Psoas muscle (tissue), 8 donors: ENCODE measurements around the gene LRRC46. TPM values are rescaled to one million over a fixed set of nuclear protein-coding genes. Genes with fewer than 3 reads are reported as not detected.

Experiments used
- ATAC-seq, 4 donors: fragments of 200-7000 bp; cut with Tn5 transposase; one replicate each; pipeline ENCODE4 v1.9.1; 2020; ENCODE audit warnings: moderate library complexity in 3 of 4, mild to moderate bottlenecking in 2 of 4
- DNase-seq, 2 donors: peaks; one replicate each; pipeline ENCODE4 v3.0.0-alpha.2; 2020
- H3K27ac ChIP-seq: fragments of 200-600 bp; one replicate; pipeline ENCODE4 v1.8.0; 2022
- H3K27me3 ChIP-seq, 3 donors: fragments of 200-600 bp in 1 of 3; one replicate each; pipeline versions ENCODE4 v1.6.1 to v1.8.0; 2013 to 2022; ENCODE audit warnings: low read length in 2 of 3, mild to moderate bottlenecking in 2 of 3, moderate library complexity in 1 of 3; ENCODE audit not compliant: insufficient read depth in 3 of 3
- H3K36me3 ChIP-seq, 2 donors: fragments of 200-600 bp in 1 of 2; one replicate each; pipeline versions ENCODE4 v1.6.1 to v1.8.0; 2013 to 2022; ENCODE audit warnings: low read depth in 1 of 2, mild to moderate bottlenecking in 1 of 2, moderate library complexity in 1 of 2; ENCODE audit not compliant: insufficient read depth in 1 of 2
- H3K4me1 ChIP-seq: fragments of 200-600 bp; one replicate; pipeline ENCODE4 v1.8.0; 2022
- H3K4me3 ChIP-seq: fragments of 200-600 bp; one replicate; pipeline ENCODE4 v1.8.0; 2022; ENCODE audit warnings: mild to moderate bottlenecking
- H3K9me3 ChIP-seq: fragments of 200-600 bp; one replicate; pipeline ENCODE4 v1.8.0; 2022
- CTCF ChIP-seq: fragments of 200-600 bp; IDR thresholded peaks from one replicate; pipeline ENCODE4 v1.8.0; 2022; ENCODE audit warnings: antibody characterized with exemption
- WGBS, 3 donors: extraction: QIAGEN DNeasy Blood & Tissue Kit; methylation state at CpG; one replicate each; pipeline versions ENCODE4 v1.1.6 to v1.1.7; 2013; 5-methylcytosine and 5-hydroxymethylcytosine counted together
- intact Hi-C, 2 donors: fragments of 100-400 bp; cut with DNase I; formaldehyde crosslinking; loops; one replicate each; pipeline versions ENCODE4 v1.11.0 to v1.14.2; 2022
- polyA plus RNA-seq, 3 donors: library from polyadenylated mRNA; stranded (reverse); fragments of 200-250 nt; gene quantifications; one replicate each; pipeline ENCODE4 v1.2.3, GENCODE V29; 2013
- total RNA-seq, 4 donors: library from RNA; stranded (reverse); fragmentation: NEBNext Ultra II Directional in 2 of 4; extraction: Animal tissue kit (Norgen Biotek cat#: 25700) in 2 of 4; gene quantifications; one replicate each; pipeline versions ENCODE4 v1.2.1 to v1.2.4, GENCODE V29; 2021 to 2023
- donor health status: healthy with polysubstance abuse.
- donor health status: DM: no; HTN: no; CAD: no; lungs with moderate emphysema.
- donor health status: Bipolar disorder and iron deficiency.
- donor health status: healthy.
- donor health status: DM: yes; HTN: yes; CAD: no.
- donor health status: DM: no; HTN: no; CAD: no.
- donor health status: DM: no; HTN: no; CAD: no.
- donor health status: DM: yes; HTN: yes; CAD: no.

The LRRC46 gene
- total and polyA plus RNA-seq, 7 donors = 0.08 to 0.54 (median 0.22) TPM; not detected in 2

- no peak overlapping the region for H3K4me3 ChIP-seq
- no peaks in the 10 kb centered on the region for H3K9me3 ChIP-seq
- no peak for DNase-seq
- ATAC-seq = no peak
- intact Hi-C loops = no loop called here
- peaks cover 0 to 73% (median 18%) of the 10 kb centered on the region in 3 donors for H3K27me3 ChIP-seq
- 77 to 83% (median 82%) methylated on average over 11 of the region's 11 CpGs for WGBS, 3 donors
- no peak for TF ChIP-seq CTCF
- no peak overlapping the region for H3K27ac ChIP-seq
- no peaks in the 10 kb centered on the region for H3K4me1 ChIP-seq
- H3K36me3 ChIP-seq = no peaks in the 10 kb centered on the region
Measured at GRCh38 chr17:47867813-47868533, 36.5 kb downstream of the LRRC46 start.

DNA sequence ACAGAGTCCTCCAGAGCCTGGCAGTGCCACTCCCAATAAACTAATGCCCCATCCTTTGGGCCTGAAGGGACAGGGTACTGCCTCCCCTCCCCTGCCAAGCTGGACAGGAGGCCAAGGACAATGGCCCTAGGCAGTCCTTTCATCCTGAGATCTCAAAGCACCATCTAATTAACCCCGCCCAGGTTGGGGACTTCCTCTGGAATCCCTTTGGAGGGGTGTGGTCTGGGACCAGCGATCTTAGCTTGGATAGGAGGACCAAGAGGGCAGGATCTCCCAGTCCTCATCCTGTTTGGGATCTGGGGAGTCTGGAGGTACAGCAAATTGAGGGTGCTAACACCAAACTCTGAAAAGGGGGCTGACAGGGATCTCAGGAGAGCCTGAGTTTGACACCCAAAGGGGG is 37.6 kb downstream of the LRRC46 start:
- no peak for TF ChIP-seq CTCF
- H3K9me3 ChIP-seq = no peaks in the 10 kb centered on the region
- H3K4me3 ChIP-seq = no peak overlapping the region
- H3K36me3 ChIP-seq = no peaks in the 10 kb centered on the region
- H3K27ac ChIP-seq = no peak overlapping the region
- no peak for DNase-seq
- intact Hi-C loops = no loop called here
- H3K27me3 ChIP-seq = peaks cover 0 to 83% (median 20%) of the 10 kb centered on the region in 3 donors
- H3K4me1 ChIP-seq = no peaks in the 10 kb centered on the region
- ATAC-seq = no peak
- 25 to 32% (median 26%) methylated on average over 2 of the region's 2 CpGs for WGBS, 3 donors

DNA sequence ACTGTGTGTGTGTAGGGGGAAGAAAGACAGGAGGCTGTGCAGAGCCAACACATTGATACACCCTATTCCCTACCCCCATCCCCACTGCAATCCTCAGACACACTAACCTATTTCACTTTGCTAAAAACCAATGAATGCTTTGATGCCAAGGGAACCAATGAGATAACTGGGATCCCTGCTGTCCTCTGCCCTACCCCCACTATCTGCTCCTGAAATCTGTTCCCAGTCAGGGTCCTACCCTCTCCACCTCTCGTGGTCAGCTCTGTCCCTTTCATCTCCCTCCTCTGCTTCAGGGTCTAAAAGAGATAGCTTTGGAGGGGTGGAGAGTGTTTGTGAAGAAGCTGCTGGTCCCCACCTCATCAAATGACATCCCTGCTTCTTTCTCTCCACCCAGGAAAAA is 38.6 kb downstream of the LRRC46 start:
- Histone ChIP-seq H3K27me3 (peaks cover 0 to 86% (median 22%) of the 10 kb centered on the region in 3 donors), H3K36me3 (no peaks in the 10 kb centered on the region), H3K4me1 (no peaks in the 10 kb centered on the region), H3K4me3 (no peak overlapping the region), H3K9me3 (no peaks in the 10 kb centered on the region), H3K27ac (no peak overlapping the region)
- ATAC-seq (no peak), DNase-seq (no peak)
- 17 to 24% (median 23%) methylated on average over 1 of the region's 1 CpG for WGBS, 3 donors
- no peak for TF ChIP-seq CTCF
- intact Hi-C loops = no loop called here

- Histone ChIP-seq H3K27me3 (peaks cover 0 to 85% (median 28%) of the 10 kb centered on the region in 3 donors), H3K9me3 (no peaks in the 10 kb centered on the region), H3K4me1 (no peaks in the 10 kb centered on the region), H3K36me3 (no peaks in the 10 kb centered on the region), H3K4me3 (no peak overlapping the region), H3K27ac (no peak overlapping the region)
- intact Hi-C loops = no loop called here
- TF ChIP-seq CTCF = no peak
- ATAC-seq (no peak), DNase-seq (no peak)
Measured at GRCh38 chr17:47871048-47871447, 39.6 kb downstream of the LRRC46 start.
